ENCODE measurements around the gene HBE1. TPM values are rescaled to one million over a fixed set of nuclear protein-coding genes. Genes with fewer than 3 reads are reported as not detected.
"Not testable (repeated sequence)": the region's sequence is repeated elsewhere in the genome, so short reads cannot be mapped to it uniquely, and the experiment has no call there.

HBE1 gene
- total RNA-seq, 1 experiment from 2014 or later, result not detected

- not testable (repeated sequence) for H2BK15ac ChIP-seq (ENCODE audit: low read depth, low read length); H4K8ac ChIP-seq (replicated peaks; ENCODE audit: insufficient read length, low read depth, low read length); H2AFZ ChIP-seq (ENCODE audit: low read length); H3K23me2 ChIP-seq (ENCODE audit: insufficient read length, low read depth, low read length, poor library complexity, severe bottlenecking); H2BK5ac ChIP-seq (ENCODE audit: insufficient read length, low read length); H4K20me1 ChIP-seq (ENCODE audit: control insufficient read depth, insufficient read depth, insufficient read length); H3K27ac ChIP-seq (ENCODE audit: insufficient read length, low read depth, low read length); H3K4ac ChIP-seq (ENCODE audit: low read depth, low read length); H3K27me3 ChIP-seq (ENCODE audit: insufficient read depth, low read length); H4K91ac ChIP-seq (ENCODE audit: insufficient read length, low read depth, low read length); H3K4me1 ChIP-seq (ENCODE audit: insufficient read depth, low read length); H2BK120ac ChIP-seq (ENCODE audit: low read depth, low read length, poor library complexity, severe bottlenecking); H4K5ac ChIP-seq (ENCODE audit: insufficient read length, low read depth, low read length); H3K79me2 ChIP-seq (ENCODE audit: insufficient read depth, low read length); H3K14ac ChIP-seq (ENCODE audit: insufficient read depth, low read length); H3K4me2 ChIP-seq (ENCODE audit: insufficient read depth, insufficient read length, low read length); H3K18ac ChIP-seq (ENCODE audit: insufficient read length, low read depth, low read length); H3K23ac ChIP-seq (ENCODE audit: insufficient read length, low read depth, low read length); H2BK20ac ChIP-seq (ENCODE audit: low read depth, low read length, poor library complexity, severe bottlenecking); H2BK12ac ChIP-seq (ENCODE audit: insufficient read length, low read depth, low read length); DNase-seq; H3K36me3 Mint-ChIP-seq (ENCODE audit: insufficient read depth in 1 of 3, low read depth in 3 of 3); H3K9me3 ChIP-seq (ENCODE audit: control insufficient read depth, low read depth, low read length); H3K9ac ChIP-seq (ENCODE audit: extremely low read depth, insufficient read length, low read length); H3K9me3 Mint-ChIP-seq; H2AK5ac ChIP-seq (ENCODE audit: insufficient read length, low read length); H3K27ac Mint-ChIP-seq; H3K79me1 ChIP-seq (ENCODE audit: insufficient read depth, low read depth, low read length, poor library complexity, severe bottlenecking); H3K56ac ChIP-seq (ENCODE audit: insufficient read length, low read depth, low read length); H3K4me3 Mint-ChIP-seq; H3T11ph ChIP-seq (ENCODE audit: low read length)
- Mint-ChIP-seq H3K4me1 (peaks cover 22% of the 10 kb centered on the region in 2 experiments), H3K27me3 (ENCODE audit: low read depth) (peaks cover 38% of the 10 kb centered on the region)
- no CpG with 5 or more reads among the region's 2 CpGs for whole genome bisulfite sequencing (ENCODE audit: extremely low coverage, insufficient read length, low lambda C conversion rate)
These were observed 15.7 kb downstream of the HBE1 start for GRCh38 chr11:5254023-5254422.

- H3K27ac ChIP-seq (ENCODE audit: insufficient read length, low read depth, low read length); H3K4me1 ChIP-seq (ENCODE audit: insufficient read depth, low read length); H2AFZ ChIP-seq (ENCODE audit: low read length); H2BK12ac ChIP-seq (ENCODE audit: insufficient read length, low read depth, low read length); H4K5ac ChIP-seq (ENCODE audit: insufficient read length, low read depth, low read length); H3K9me3 Mint-ChIP-seq; H3K27me3 ChIP-seq (ENCODE audit: insufficient read depth, low read length); H3K27ac Mint-ChIP-seq; H2BK15ac ChIP-seq (ENCODE audit: low read depth, low read length); H3K23me2 ChIP-seq (ENCODE audit: insufficient read length, low read depth, low read length, poor library complexity, severe bottlenecking); H2BK20ac ChIP-seq (ENCODE audit: low read depth, low read length, poor library complexity, severe bottlenecking); H3K9me3 ChIP-seq (ENCODE audit: control insufficient read depth, low read depth, low read length); H3K79me2 ChIP-seq (ENCODE audit: insufficient read depth, low read length); H2BK5ac ChIP-seq (ENCODE audit: insufficient read length, low read length); H3K79me1 ChIP-seq (ENCODE audit: insufficient read depth, low read depth, low read length, poor library complexity, severe bottlenecking); H3K9ac ChIP-seq (ENCODE audit: extremely low read depth, insufficient read length, low read length); H4K20me1 ChIP-seq (ENCODE audit: control insufficient read depth, insufficient read depth, insufficient read length); H3K4me3 Mint-ChIP-seq; H2AK5ac ChIP-seq (ENCODE audit: insufficient read length, low read length); H3K56ac ChIP-seq (ENCODE audit: insufficient read length, low read depth, low read length); H3T11ph ChIP-seq (ENCODE audit: low read length); H2BK120ac ChIP-seq (ENCODE audit: low read depth, low read length, poor library complexity, severe bottlenecking); H3K23ac ChIP-seq (ENCODE audit: insufficient read length, low read depth, low read length); H3K18ac ChIP-seq (ENCODE audit: insufficient read length, low read depth, low read length); H3K14ac ChIP-seq (ENCODE audit: insufficient read depth, low read length); H3K4ac ChIP-seq (ENCODE audit: low read depth, low read length); H3K36me3 Mint-ChIP-seq (ENCODE audit: insufficient read depth in 1 of 3, low read depth in 3 of 3); H3K4me2 ChIP-seq (ENCODE audit: insufficient read depth, insufficient read length, low read length); H4K8ac ChIP-seq (replicated peaks; ENCODE audit: insufficient read length, low read depth, low read length); H4K91ac ChIP-seq (ENCODE audit: insufficient read length, low read depth, low read length); DNase-seq: not testable (repeated sequence)
- Mint-ChIP-seq H3K4me1 (peaks cover 16 to 17% of the 10 kb centered on the region in 2 experiments), H3K27me3 (ENCODE audit: low read depth) (peaks cover 36% of the 10 kb centered on the region)
- WGBS (ENCODE audit: extremely low coverage, insufficient read length, low lambda C conversion rate), result no CpG with 5 or more reads among the region's 5 CpGs
These were observed 16.3 kb downstream of the HBE1 start for GRCh38 chr11:5253440-5253839.

All from H9 (cell line).